ENCODE data around the gene RBM39.
"Not testable (repeated sequence)": the region's sequence is repeated elsewhere in the genome, so short reads cannot be mapped to it uniquely, and the experiment has no call there.

RBM39 gene

DNA sequence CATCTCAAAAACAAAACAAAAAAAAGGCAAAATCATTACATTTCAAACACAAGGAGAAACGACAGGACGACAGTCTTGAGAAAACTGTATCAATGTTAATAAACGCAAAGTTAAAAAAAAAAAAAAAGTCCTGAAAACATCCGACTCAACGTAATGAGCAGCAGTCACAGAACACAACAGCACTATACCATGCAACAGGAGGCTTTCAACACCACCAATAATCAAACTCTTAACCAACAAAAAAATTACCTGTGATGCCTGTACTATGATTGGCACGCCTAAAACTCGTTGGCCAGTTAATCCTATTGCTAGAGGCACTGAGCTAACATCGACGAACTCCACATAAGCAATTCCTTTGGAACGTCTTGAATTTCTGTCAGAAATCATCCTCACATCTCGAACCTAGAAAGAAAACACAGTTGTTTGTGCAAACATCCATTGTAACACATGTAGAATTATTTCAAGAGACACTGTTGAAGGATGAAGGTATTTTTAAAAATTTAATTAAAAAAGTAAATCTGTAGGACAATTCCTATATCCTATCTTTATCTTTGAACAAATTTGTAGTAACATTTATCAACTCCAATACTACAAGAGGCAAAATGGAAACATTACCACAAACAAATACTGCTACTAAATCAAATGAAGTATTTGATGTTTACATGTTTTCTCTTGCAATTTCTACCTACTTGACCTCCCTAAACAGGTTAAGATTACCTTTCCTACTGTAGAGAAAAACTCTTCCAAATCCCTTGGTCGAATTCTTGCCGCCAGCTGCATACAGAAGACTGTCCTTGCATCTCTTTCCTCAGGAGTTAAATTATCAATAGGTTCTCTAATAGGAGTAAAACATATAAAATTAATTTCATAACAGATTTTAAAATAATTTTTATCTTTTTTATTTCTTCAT, 17.5 kb downstream of the RBM39 start:
- no peak for DNase-seq

DNA sequence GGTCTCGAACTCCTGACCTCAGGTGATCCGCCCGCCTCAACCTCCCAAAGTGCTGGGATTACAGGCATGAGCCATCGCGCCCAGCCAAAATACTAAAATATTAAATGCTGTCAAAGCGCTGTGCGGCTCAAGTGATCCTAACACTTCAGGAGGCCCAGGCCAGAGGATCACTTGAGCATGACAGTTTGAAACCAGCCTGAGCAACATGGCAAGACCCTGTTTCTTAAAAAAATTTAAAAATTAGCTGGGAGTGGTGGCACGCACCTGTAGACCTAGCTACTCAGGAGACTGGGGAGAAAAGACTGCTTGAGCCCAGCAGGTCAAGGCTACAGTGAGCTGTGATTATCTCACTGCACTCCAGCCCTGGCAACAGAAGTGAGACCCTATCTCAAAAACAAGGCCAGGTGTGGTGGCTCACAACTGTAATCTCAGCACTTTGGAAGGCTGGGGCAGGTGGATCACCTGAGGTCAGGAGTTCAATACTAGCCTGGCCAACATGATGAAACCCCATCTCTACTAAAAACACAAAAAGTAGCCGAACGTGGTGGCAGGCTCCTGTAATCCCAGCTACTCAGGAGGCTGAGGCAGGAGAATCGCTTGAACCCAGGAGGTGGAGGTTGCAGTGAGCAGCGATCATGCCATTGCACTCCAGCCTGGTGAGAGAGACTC, 18.3 kb downstream of the RBM39 start:
- DNase-seq, result not testable (repeated sequence)

DNA sequence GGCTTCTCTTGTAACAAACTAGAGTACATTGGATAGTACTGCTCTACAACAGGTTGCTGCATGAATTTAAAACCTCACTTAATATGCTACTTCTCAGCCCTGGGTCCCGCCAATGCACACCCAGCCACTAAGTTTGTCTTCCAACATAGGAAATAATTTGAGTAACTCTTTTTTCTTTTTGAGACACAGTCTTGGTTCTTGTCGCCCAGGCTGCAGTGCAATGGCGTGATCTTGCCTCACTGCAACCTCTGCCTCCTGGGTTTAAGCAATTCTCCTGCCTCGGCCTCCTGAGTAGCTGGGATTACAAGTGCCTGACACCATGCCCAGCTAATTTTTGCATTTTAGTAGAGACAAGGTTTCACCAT, 18.8 kb downstream of the RBM39 start:
- not testable (repeated sequence) for DNase-seq

DNA sequence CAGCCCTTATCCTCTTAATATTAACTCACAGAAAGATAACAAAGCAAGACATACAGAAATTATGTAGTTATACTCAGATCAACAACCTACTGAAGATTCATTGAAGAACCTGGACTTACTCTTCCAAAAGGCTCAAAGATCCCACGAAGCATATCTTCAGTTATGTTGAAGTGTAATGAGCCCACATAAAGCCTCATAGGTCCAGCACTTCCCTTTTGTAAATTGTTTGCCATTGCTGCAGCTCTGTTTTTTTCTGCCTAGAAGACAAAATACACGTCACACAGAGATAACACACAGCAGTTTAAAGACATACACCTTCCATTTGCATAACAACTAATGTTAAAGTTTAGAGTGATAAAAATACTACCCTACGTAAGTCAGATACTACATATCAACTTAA, 20.4 kb downstream of the RBM39 start:
- DNase-seq, result no peak

- no peak for DNase-seq
Measured at GRCh38 chr20:35721219-35721618, 20.8 kb downstream of the RBM39 start.

DNA sequence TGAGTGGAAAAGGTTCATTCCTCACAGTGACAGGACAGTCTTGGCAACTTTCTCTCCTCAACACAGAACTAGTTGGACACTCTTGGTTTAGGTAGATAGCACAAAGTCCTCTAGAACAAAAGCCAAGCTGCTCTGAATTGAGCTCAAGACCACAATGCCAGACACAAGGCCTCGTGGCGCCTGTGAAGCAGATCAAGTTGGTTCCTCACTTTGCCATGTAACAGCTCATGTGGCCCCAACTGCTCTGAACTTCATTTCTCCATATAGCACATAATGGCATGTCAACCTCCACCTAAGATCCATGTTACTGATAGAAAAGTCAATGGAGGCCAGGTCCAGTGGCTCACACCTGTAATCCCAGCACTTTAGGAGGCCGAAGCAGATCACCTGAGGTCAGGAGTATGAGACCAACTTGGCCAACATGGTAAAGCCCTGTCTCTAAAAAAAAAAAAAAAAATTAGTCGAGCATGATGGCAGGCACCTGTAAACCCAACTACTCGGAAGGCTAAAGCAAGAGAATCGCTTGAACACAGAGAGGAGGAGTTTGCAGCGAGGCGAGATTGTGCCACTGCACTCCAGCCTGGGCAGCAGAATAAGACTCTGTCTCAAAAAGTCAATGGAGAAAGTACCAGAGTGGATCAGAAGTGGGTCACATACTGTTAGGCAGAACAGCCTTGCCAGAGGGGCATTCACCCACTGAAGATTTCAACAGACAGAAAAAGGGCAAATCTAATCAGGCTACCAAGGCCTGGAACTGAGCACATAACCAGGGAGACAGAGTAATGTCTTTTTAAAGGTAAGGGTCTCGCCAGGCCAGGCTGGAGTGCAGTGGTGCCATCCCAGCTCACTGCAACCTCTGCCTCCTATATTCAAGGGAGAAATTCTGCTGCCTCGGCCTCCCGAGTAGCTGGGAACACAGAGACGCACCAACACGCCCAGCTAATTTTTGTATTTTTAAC, 21.6 kb downstream of the RBM39 start:
- DNase-seq, result no peak

DNA sequence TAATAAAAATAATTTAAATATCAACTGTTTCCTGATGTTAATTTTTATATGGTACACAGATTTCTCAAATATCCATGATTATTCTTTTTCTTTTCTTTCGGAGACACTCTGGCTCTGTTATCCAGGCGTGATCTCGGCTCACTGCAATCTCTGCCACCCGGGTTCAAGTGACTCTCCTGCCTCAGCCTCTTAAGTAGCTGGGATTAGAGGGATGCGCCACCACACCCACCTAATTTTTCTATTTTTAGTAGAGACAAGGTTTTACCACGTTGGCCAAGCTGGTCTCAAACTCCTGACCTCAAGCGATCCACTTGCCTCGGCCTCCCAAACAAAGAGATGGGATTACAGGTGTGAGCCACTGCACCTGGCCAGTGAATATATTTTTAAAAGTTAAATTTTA, 22.3 kb downstream of the RBM39 start:
- DNase-seq, result no peak

- DNase-seq, result no peak
Measured at GRCh38 chr20:35718972-35719635, 23.0 kb downstream of the RBM39 start.

- not testable (repeated sequence) for DNase-seq
Measured at GRCh38 chr20:35718321-35718720, 23.7 kb downstream of the RBM39 start.

DNA sequence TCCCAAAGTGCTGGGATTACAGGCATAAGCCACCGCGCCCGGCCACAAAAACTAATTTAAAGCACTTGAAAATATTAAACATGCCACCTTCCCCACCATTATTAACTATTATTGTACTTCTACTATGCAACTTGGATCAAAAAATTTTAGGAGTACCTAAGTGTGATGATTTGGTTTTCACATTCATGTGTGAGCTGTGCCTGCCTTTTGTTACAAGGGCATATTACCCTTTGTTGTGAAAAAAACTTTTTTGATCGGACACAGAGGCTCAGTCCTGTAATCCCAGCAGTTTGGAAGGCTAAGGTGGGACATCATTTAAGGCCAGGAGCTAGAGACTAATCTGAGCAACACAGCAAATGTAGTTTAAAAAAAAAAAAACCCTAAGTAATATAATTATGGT, 25.7 kb downstream of the RBM39 start:
- DNase-seq, result no peak

- DNase-seq, result no peak
Measured at GRCh38 chr20:35715652-35716051, 26.4 kb downstream of the RBM39 start.

DNA sequence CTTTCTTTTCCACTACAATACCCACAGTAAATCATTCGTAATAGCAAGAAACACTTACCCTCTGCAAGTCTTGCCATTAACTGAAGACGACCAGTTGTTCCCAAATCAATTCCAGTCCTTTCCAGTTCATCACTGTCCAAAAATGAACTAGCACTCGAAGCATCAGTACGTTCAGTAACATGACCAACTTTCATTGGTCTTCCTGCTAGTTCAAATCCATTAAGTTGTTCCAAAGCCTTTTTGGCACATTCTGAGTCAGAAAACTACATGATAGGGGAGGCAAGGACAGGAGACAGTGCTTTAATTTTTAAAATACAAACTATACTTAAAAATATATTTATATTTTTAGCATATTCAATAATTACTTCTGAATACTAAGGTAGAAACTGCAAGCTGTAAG, 27.9 kb downstream of the RBM39 start:
- DNase-seq, result no peak

GRCh38 chr20:35713120-35713519, 28.9 kb downstream of the RBM39 start:
- DNase-seq, result not testable (repeated sequence)

GRCh38 chr20:35711588-35712209, 30.4 kb downstream of the RBM39 start:
- no peak for DNase-seq

- DNase-seq, result no peak
Measured at GRCh38 chr20:35710884-35711587, 31.0 kb downstream of the RBM39 start.

- DNase-seq, result no peak
Measured at GRCh38 chr20:35710039-35710438, 32.0 kb downstream of the RBM39 start.

GRCh38 chr20:35709259-35709658, 32.8 kb downstream of the RBM39 start:
- DNase-seq, result no peak

DNA sequence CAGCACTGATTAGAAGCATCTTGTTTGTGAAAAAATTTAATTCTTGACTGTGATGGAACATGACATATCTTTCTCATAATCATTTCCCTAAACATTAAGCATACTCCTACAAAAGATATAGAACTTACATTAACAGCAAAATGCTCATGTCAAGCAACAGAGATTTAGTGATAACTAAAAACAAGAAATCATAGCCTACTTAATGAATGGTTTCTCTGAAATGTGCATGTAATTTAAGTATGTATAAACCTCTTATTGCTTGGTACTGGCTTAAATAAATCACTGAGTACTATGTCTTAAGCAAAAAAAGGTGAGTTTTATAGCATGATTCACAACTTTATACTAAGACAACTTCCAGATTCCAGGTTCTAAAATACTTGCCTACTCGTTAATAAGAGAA, 33.6 kb downstream of the RBM39 start:
- DNase-seq, result no peak

GRCh38 chr20:35706591-35707529, 35.2 kb downstream of the RBM39 start:
- DNase-seq, result not testable (repeated sequence)

- not testable (repeated sequence) for DNase-seq
Measured at GRCh38 chr20:35705894-35706293, 36.2 kb downstream of the RBM39 start.
